T-helper 1 cell treated with Interleukin-12 subunit alpha and Interleukin-12 subunit beta and Interleukin-4 antibody, amounts not matched to agents 30 ng/mL and 1 ng/mL, for 36 hours (primary cell): Measurements from ENCODE around the gene AMN1. TPM values are rescaled to one million over a fixed set of nuclear protein-coding genes. Genes with fewer than 3 reads are reported as not detected.

Experiments
- intact Hi-C: fragments of 100-400 bp; cut with micrococcal nuclease; formaldehyde crosslinking; loops from one replicate; pipeline ENCODE4 v1.15.1; 2024
- total RNA-seq: library from RNA; stranded (reverse); gene quantifications from 2 replicates; pipeline ENCODE4 v1.2.3, GENCODE V29; 2022

The AMN1 gene
- total RNA-seq, 1 donor from 2014 or later, result 5.0 TPM

GRCh38 chr12:31634620-31635019, 94.2 kb downstream of the AMN1 start:
- intact Hi-C loops, result loop anchor here (5.0 kb wide), 1 partner anchor 362 kb away; no protein-coding TSS in a partner anchor

- intact Hi-C loops, result no loop called here
Measured at GRCh38 chr12:31633464-31633863, 95.4 kb downstream of the AMN1 start.

GRCh38 chr12:31631809-31632208, 97.0 kb downstream of the AMN1 start:
- intact Hi-C loops, result no loop called here

GRCh38 chr12:31631023-31631724, 97.6 kb downstream of the AMN1 start:
- intact Hi-C loops, result no loop called here

- intact Hi-C loops, result no loop called here
Measured at GRCh38 chr12:31629756-31630732, 98.8 kb downstream of the AMN1 start.

GRCh38 chr12:31627456-31628054, 101.3 kb downstream of the AMN1 start:
- intact Hi-C loops, result no loop called here

- intact Hi-C loops, result no loop called here
Measured at GRCh38 chr12:31626270-31626995, 102.4 kb downstream of the AMN1 start.

GRCh38 chr12:31622038-31622437, 106.8 kb downstream of the AMN1 start:
- intact Hi-C loops, result no loop called here

Other genes starting within 250 kb of the AMN1 start
- gene DENND5B, start 137.9 kb downstream of the AMN1 start, total RNA-seq, result 0.10 TPM in 2 replicates
- 0.29 and 0.83 TPM in 2 replicates for gene ETFBKMT, start 69.3 kb downstream of the AMN1 start, total RNA-seq
- gene RESF1, start 230.4 kb upstream of the AMN1 start, total RNA-seq, result 182 TPM in 2 replicates